ENCODE data around the gene HIBCH. TPM values are rescaled to one million over a fixed set of nuclear protein-coding genes. Genes with fewer than 3 reads are reported as not detected.

Gene HIBCH
- total and polyA plus RNA-seq, 2 experiments from 2014 or later, result 25.7 to 42.3 TPM

GRCh38 chr2:190323406-190323805 is 3.8 kb upstream of the HIBCH start:
- Mint-ChIP-seq H3K27ac (no peak overlapping the region), H3K27me3 (ENCODE audit: insufficient read depth, low read depth, poor library complexity) (peaks cover 2% of the 10 kb centered on the region), H3K36me3 (ENCODE audit: low read depth) (no peaks in the 10 kb centered on the region), H3K4me3 (no peak overlapping the region), H3K9me3 (no peaks in the 10 kb centered on the region), H3K4me1 (peaks cover 9% of the 10 kb centered on the region)
- no peak for TF ChIP-seq EZH2phosphoT487 (IDR thresholded peaks at IDR 0.05; ENCODE audit: unreplicated experiment)
- TF ChIP-seq ZNF114 (CRISPR knock-in tag; IDR thresholded peaks at IDR 0.05), result no peak
- TF ChIP-seq ZNF331 (CRISPR knock-in tag; IDR thresholded peaks at IDR 0.05; ENCODE audit: low read depth), result no peak
- no peak for TF ChIP-seq JUNB (IDR thresholded peaks at IDR 0.05; ENCODE audit: unreplicated experiment)
- TF ChIP-seq EZH2 (IDR thresholded peaks at IDR 0.05; ENCODE audit: low read depth, unreplicated experiment), result no peak
- no peak for TF ChIP-seq STAT1 (IDR thresholded peaks at IDR 0.05; ENCODE audit: unreplicated experiment)
- no peak for TF ChIP-seq REST (IDR thresholded peaks at IDR 0.05; ENCODE audit: unreplicated experiment)
- TF ChIP-seq, protein P1, sequence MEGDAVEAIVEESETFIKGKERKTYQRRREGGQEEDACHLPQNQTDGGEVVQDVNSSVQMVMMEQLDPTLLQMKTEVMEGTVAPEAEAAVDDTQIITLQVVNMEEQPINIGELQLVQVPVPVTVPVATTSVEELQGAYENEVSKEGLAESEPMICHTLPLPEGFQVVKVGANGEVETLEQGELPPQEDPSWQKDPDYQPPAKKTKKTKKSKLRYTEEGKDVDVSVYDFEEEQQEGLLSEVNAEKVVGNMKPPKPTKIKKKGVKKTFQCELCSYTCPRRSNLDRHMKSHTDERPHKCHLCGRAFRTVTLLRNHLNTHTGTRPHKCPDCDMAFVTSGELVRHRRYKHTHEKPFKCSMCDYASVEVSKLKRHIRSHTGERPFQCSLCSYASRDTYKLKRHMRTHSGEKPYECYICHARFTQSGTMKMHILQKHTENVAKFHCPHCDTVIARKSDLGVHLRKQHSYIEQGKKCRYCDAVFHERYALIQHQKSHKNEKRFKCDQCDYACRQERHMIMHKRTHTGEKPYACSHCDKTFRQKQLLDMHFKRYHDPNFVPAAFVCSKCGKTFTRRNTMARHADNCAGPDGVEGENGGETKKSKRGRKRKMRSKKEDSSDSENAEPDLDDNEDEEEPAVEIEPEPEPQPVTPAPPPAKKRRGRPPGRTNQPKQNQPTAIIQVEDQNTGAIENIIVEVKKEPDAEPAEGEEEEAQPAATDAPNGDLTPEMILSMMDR (conservative IDR thresholded peaks at IDR 0.05; ENCODE audit: low read depth in 2 of 2), result no peak
- Histone ChIP-seq H3K4me3 (no peak overlapping the region), H3K4me2 (no peak overlapping the region), H3K4me1 (ENCODE audit: insufficient read depth) (peaks cover 6% of the 10 kb centered on the region), H4K20me1 (replicated peaks; ENCODE audit: insufficient read depth) (no peaks in the 10 kb centered on the region; the same call in 1 of the 2 replicates), H3K79me2 (replicated peaks; ENCODE audit: insufficient read depth) (peaks cover 7% of the 10 kb centered on the region), H3F3A (replicated peaks; ENCODE audit: low read depth) (0 out of 2 replicates have a peak, but pooled peaks cover 4% of the 10 kb centered on the region), H3K27ac (ENCODE audit: low read depth) (no peak overlapping the region), H3K36me3 (ENCODE audit: insufficient read depth) (no peaks in the 10 kb centered on the region), H3K27me3 (ENCODE audit: insufficient read depth) (no peaks in the 10 kb centered on the region), H3K9me2 (ENCODE audit: insufficient read depth) (no peaks in the 10 kb centered on the region), H2AFZ (no peak overlapping the region)
- DNase-seq (ENCODE audit: low spot score), result no peak
- no peak for ATAC-seq

GRCh38 chr2:190320696-190321095 is 1.1 kb upstream of the HIBCH start:
- Mint-ChIP-seq H3K4me3 (peak overlapping the region; percentile 45; the same call in 1 of the 3 replicates), H3K27ac (no peak overlapping the region)
- ATAC-seq, result no peak
- TF ChIP-seq EZH2phosphoT487 (IDR thresholded peaks at IDR 0.05; ENCODE audit: unreplicated experiment) (no peak), EZH2 (IDR thresholded peaks at IDR 0.05; ENCODE audit: low read depth, unreplicated experiment) (no peak), NANOG (IDR thresholded peaks at IDR 0.05; ENCODE audit: borderline replicate concordance) (no peak)
- TF ChIP-seq, protein P1 (conservative IDR thresholded peaks at IDR 0.05; ENCODE audit: low read depth in 2 of 2), result no peak

More at GRCh38 chr2:190320696-190321095, 1.1 kb upstream of the HIBCH start:
- Histone ChIP-seq H3K79me2 (replicated peaks; ENCODE audit: insufficient read depth) (peaks cover 32% of the 10 kb centered on the region), H3K27ac (ENCODE audit: low read depth) (no peak overlapping the region), H3K4me2 (no peak overlapping the region), H3F3A (replicated peaks; ENCODE audit: low read depth) (0 out of 2 replicates have a peak, but pooled peaks cover 4% of the 10 kb centered on the region), H2AFZ (peak overlapping the region; percentile 23; the same call in 1 of the 2 replicates), H3K9me2 (ENCODE audit: insufficient read depth) (no peaks in the 10 kb centered on the region), H3K4me1 (ENCODE audit: insufficient read depth) (peaks cover 8% of the 10 kb centered on the region), H4K20me1 (replicated peaks; ENCODE audit: insufficient read depth) (no peaks in the 10 kb centered on the region; the same call in 1 of the 2 replicates), H3K27me3 (ENCODE audit: insufficient read depth) (no peaks in the 10 kb centered on the region), H3K4me3 (no peak overlapping the region), H3K36me3 (ENCODE audit: insufficient read depth) (no peaks in the 10 kb centered on the region)
- peaks cover 4% of the 10 kb centered on the region for H3K27me3 Mint-ChIP-seq (ENCODE audit: insufficient read depth, low read depth, poor library complexity)
- no peak for DNase-seq (ENCODE audit: low spot score)
- no peaks in the 10 kb centered on the region for H3K36me3 Mint-ChIP-seq (ENCODE audit: low read depth)
- no peaks in the 10 kb centered on the region for H3K9me3 Mint-ChIP-seq
- peaks cover 17% of the 10 kb centered on the region for H3K4me1 Mint-ChIP-seq
